ENCODE data around the gene DMRTA1.

- no peak for TF ChIP-seq POLR2A (IDR thresholded peaks at IDR 0.05)
- no peak for TF ChIP-seq CTCF (IDR thresholded peaks at IDR 0.05)
Measured at GRCh38 chr9:22413884-22414283, 32.7 kb upstream of the DMRTA1 start.
